ENCODE results near the gene PFDN2. TPM values are rescaled to one million over a fixed set of nuclear protein-coding genes. Genes with fewer than 3 reads are reported as not detected.

PFDN2 gene
- total and polyA plus RNA-seq, 2 of the 8 experiments (the other 6 are each of a cell fraction or from before 2014, with no cell fraction given), result 66.2 to 71.2 TPM

DNA sequence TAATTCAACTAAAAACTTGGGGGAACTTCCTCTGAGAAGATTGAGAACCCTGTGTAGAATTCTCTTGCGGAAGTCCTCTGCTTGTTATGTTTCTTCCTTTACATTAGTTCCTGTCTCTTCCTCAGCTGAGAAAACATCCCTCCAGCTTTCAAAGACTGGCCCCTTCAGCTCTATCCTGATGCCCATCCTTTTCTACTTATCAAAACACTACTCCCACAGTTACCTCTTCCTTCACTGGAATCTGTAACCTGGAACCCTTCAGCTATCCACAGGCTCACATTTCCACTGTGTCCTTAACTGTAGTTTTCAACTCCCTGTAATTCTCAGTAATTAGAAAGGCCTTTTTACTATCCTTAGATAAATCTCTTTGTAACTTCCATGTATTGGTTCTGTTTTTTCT lies 20.6 kb upstream of the PFDN2 start (continued):
- no peak for TF ChIP-seq RNF2 (IDR thresholded peaks at IDR 0.05; ENCODE audit: borderline replicate concordance, low read depth, low read length, missing control alignments, poor library complexity, severe bottlenecking)
- no peak for TF ChIP-seq RAD21 (IDR thresholded peaks at IDR 0.05 in 1 of 2, conservative IDR thresholded peaks at IDR 0.05 in 1 of 2; ENCODE audit: low read depth in 2 of 2, low read length in 2 of 2)
- TF ChIP-seq RBBP5 (IDR thresholded peaks at IDR 0.05; ENCODE audit: borderline replicate concordance, low read depth, low read length), result no peak
- no peak for TF ChIP-seq BCL11A (IDR thresholded peaks at IDR 0.05; ENCODE audit: low read depth in 2 of 2, low read length in 2 of 2)

Measured in H1 (cell line).